A673 (cell line): ENCODE results near the gene NEIL3.

Experiments used
- EZH2 ChIP-seq: fragments of 200-600 bp; sonication (generic); IDR thresholded peaks from 2 replicates; pipeline ENCODE4 v1.6.1; 2017; ENCODE audit warnings: borderline replicate concordance, low read depth, mild to moderate bottlenecking, mixed read lengths, antibody characterized with exemption, low read length; ENCODE audit not compliant: poor library complexity, severe bottlenecking
- TF ChIP-seq, protein P1 (sequence below): fragments of 300-800, 200-600 bp; sonication (generic); conservative IDR thresholded peaks from 2 replicates; pipeline ENCODE4 v1.5.1; 2017; ENCODE audit warnings: low read depth, mild to moderate bottlenecking, antibody characterized with exemption, low read length, moderate library complexity, mixed read lengths

DNA sequence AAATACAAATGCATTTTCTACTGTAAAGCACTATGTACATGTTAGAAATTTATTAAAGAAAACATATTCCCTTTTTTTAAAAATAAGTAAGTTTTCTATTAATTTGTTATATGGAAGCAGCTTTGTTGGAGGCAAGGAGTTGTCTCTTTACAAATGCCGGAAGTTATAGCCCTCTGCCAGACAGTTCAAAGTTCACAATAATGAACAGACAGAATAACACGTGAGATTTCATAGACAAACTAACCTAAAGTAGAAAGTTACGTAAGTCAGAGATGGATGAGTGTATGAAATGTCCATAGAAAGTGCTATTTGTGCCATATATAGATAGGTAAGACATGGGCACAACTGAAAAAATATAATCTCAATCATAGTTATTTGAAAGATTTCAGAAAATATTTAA is 43.9 kb upstream of the NEIL3 start:
- TF ChIP-seq, protein P1, sequence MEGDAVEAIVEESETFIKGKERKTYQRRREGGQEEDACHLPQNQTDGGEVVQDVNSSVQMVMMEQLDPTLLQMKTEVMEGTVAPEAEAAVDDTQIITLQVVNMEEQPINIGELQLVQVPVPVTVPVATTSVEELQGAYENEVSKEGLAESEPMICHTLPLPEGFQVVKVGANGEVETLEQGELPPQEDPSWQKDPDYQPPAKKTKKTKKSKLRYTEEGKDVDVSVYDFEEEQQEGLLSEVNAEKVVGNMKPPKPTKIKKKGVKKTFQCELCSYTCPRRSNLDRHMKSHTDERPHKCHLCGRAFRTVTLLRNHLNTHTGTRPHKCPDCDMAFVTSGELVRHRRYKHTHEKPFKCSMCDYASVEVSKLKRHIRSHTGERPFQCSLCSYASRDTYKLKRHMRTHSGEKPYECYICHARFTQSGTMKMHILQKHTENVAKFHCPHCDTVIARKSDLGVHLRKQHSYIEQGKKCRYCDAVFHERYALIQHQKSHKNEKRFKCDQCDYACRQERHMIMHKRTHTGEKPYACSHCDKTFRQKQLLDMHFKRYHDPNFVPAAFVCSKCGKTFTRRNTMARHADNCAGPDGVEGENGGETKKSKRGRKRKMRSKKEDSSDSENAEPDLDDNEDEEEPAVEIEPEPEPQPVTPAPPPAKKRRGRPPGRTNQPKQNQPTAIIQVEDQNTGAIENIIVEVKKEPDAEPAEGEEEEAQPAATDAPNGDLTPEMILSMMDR = no peak
- TF ChIP-seq EZH2 = no peak
